Measurements from ENCODE around the gene ASB14. TPM values are rescaled to one million over a fixed set of nuclear protein-coding genes. Genes with fewer than 3 reads are reported as not detected.
"Not testable (repeated sequence)": the region's sequence is repeated elsewhere in the genome, so short reads cannot be mapped to it uniquely, and the experiment has no call there.

ASB14 gene
- 2.2 TPM for polyA plus RNA-seq (2013)

- POLR2A ChIA-PET = no interaction called here
- CTCF ChIA-PET = interaction anchor here (0.5 to 1.5 kb wide), 3 partner anchors 12 to 143 kb away, joined by 3 to 4 read pairs (median 3); no protein-coding TSS in a partner anchor
- Histone ChIP-seq H3K36me3 (ENCODE audit: control insufficient read depth in 4 of 4, insufficient read depth in 4 of 4, low read length in 3 of 4) (no peaks in the 10 kb centered on the region), H3K4me3 (ENCODE audit: control insufficient read depth in 1 of 7, extremely low read depth in 1 of 7, insufficient read depth in 4 of 7, low read depth in 2 of 7, low read length in 6 of 7) (no peak within 1 kb of the TSS), H3K9me3 (ENCODE audit: control extremely low read depth in 1 of 5, control insufficient read depth in 4 of 5, insufficient read depth in 2 of 5, low read depth in 1 of 5, low read length in 4 of 5) (no peaks in the 10 kb centered on the region), H3K4me1 (ENCODE audit: control extremely low read depth in 1 of 4, control insufficient read depth in 4 of 4, insufficient read depth in 4 of 4, low read length in 3 of 4) (no peaks in the 10 kb centered on the region), H3K27me3 (replicated peaks in 2 of 5; ENCODE audit: control insufficient read depth in 4 of 5, insufficient read depth in 5 of 5, low read length in 4 of 5) (peaks cover 0 to 4% (median 0%) of the 10 kb centered on the region in 5 experiments), H3K27ac (ENCODE audit: insufficient read depth in 1 of 2, low read depth in 1 of 2, low read length in 2 of 2, poor library complexity in 1 of 2, severe bottlenecking in 2 of 2) (no peak within 1 kb of the TSS)
- 100% methylated on average over 1 of the region's 1 CpG for WGBS (ENCODE audit: insufficient coverage)
- DNase-seq = no peak
Observed at GRCh38 chr3:57292159-57292896, at the start of gene ASB14. Gene ASB14, minus strand, starts transcription at chr3:57292685. Its CDS starts 652 bp downstream, at chr3:57292033.

DNA sequence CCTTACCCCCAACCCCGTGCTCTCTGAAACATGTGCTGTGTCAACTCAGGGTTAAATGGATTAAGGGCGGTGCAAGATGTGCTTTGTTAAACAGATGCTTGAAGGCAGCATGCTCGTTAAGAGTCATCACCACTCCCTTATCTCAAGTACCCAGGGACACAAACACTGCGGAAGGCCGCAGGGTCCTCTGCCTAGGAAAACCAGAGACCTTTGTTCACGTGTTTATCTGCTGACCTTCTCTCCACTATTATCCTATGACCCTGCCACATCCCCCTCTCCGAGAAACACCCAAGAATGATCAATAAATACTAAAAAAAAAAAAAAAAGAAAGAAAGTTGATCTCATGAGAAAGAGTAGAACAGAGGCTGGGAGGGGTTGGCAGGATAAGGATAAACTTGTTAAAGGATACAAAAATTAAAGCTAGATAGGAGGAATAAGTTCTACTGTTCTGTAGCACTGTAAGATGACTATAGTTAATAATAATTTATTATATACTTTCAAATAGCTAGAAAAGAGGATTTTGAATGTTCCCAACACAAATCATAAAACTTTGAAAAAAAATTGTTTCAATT is 46.7 kb upstream of the ASB14 start:
- H3K27me3 ChIP-seq (replicated peaks in 2 of 5; ENCODE audit: control insufficient read depth in 4 of 5, insufficient read depth in 5 of 5, low read length in 4 of 5); H3K4me1 ChIP-seq (ENCODE audit: control extremely low read depth in 1 of 4, control insufficient read depth in 4 of 4, insufficient read depth in 4 of 4, low read length in 3 of 4); H3K4me3 ChIP-seq (ENCODE audit: control insufficient read depth in 1 of 7, extremely low read depth in 1 of 7, insufficient read depth in 4 of 7, low read depth in 2 of 7, low read length in 6 of 7); H3K9me3 ChIP-seq (ENCODE audit: control extremely low read depth in 1 of 5, control insufficient read depth in 4 of 5, insufficient read depth in 2 of 5, low read depth in 1 of 5, low read length in 4 of 5); H3K36me3 ChIP-seq (ENCODE audit: control insufficient read depth in 4 of 4, insufficient read depth in 4 of 4, low read length in 3 of 4); H3K27ac ChIP-seq (ENCODE audit: insufficient read depth in 1 of 2, low read depth in 1 of 2, low read length in 2 of 2, poor library complexity in 1 of 2, severe bottlenecking in 2 of 2); DNase-seq; CTCF ChIA-PET; POLR2A ChIA-PET: not testable (repeated sequence)
- WGBS (ENCODE audit: insufficient coverage) = no CpG with 5 or more reads among the region's 7 CpGs

- WGBS (ENCODE audit: insufficient coverage) = 94% methylated on average over 33 of the region's 40 CpGs
- H3K36me3 ChIP-seq (ENCODE audit: control insufficient read depth in 4 of 4, insufficient read depth in 4 of 4, low read length in 3 of 4); POLR2A ChIA-PET; H3K4me1 ChIP-seq (ENCODE audit: control extremely low read depth in 1 of 4, control insufficient read depth in 4 of 4, insufficient read depth in 4 of 4, low read length in 3 of 4); H3K9me3 ChIP-seq (ENCODE audit: control extremely low read depth in 1 of 5, control insufficient read depth in 4 of 5, insufficient read depth in 2 of 5, low read depth in 1 of 5, low read length in 4 of 5); H3K4me3 ChIP-seq (ENCODE audit: control insufficient read depth in 1 of 7, extremely low read depth in 1 of 7, insufficient read depth in 4 of 7, low read depth in 2 of 7, low read length in 6 of 7); CTCF ChIA-PET; H3K27me3 ChIP-seq (replicated peaks in 2 of 5; ENCODE audit: control insufficient read depth in 4 of 5, insufficient read depth in 5 of 5, low read length in 4 of 5); DNase-seq; H3K27ac ChIP-seq (ENCODE audit: insufficient read depth in 1 of 2, low read depth in 1 of 2, low read length in 2 of 2, poor library complexity in 1 of 2, severe bottlenecking in 2 of 2): not testable (repeated sequence)
Observed at GRCh38 chr3:57338272-57339070, 46.0 kb upstream of the ASB14 start.

DNA sequence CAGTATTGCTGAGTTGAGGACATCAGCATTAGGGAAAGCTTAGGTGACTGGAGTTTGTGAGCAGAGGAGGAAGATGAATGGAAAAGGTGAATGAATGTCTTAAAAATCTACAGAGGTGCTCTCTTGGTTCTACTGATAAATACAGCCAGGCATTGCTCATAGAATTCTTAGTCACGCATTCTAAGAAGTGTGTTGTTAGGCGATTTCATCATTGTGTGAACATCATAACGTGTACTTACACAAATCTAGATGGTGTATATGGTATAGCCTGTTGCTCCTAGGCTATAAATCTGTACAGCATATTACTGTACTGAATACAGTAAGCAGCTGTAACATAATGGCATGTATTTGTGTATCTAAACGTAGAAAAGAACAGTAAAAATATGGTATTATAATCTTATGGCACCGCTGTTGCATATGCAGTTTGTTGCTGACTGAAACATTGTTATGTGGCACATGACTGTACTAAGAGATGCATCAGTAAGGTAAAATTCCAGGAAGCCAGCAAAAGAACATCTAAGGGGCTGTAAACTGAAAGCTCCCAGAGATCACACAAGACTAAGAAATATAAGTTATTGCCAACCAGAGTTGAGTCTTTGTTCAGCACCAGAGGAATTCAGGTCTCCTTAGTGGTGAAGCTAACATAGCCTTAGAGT is 42.9 kb upstream of the ASB14 start:
- Histone ChIP-seq H3K27ac (ENCODE audit: insufficient read depth in 1 of 2, low read depth in 1 of 2, low read length in 2 of 2, poor library complexity in 1 of 2, severe bottlenecking in 2 of 2) (no peak overlapping the region), H3K27me3 (replicated peaks in 2 of 5; ENCODE audit: control insufficient read depth in 4 of 5, insufficient read depth in 5 of 5, low read length in 4 of 5) (no peaks in the 10 kb centered on the region), H3K36me3 (ENCODE audit: control insufficient read depth in 4 of 4, insufficient read depth in 4 of 4, low read length in 3 of 4) (no peaks in the 10 kb centered on the region), H3K4me1 (ENCODE audit: control extremely low read depth in 1 of 4, control insufficient read depth in 4 of 4, insufficient read depth in 4 of 4, low read length in 3 of 4) (no peaks in the 10 kb centered on the region), H3K4me3 (ENCODE audit: control insufficient read depth in 1 of 7, extremely low read depth in 1 of 7, insufficient read depth in 4 of 7, low read depth in 2 of 7, low read length in 6 of 7) (no peak overlapping the region), H3K9me3 (ENCODE audit: control extremely low read depth in 1 of 5, control insufficient read depth in 4 of 5, insufficient read depth in 2 of 5, low read depth in 1 of 5, low read length in 4 of 5) (no peaks in the 10 kb centered on the region)
- CTCF ChIA-PET = interaction anchor here (1.5 to 1.6 kb wide), 2 partner anchors 22 to 43 kb away, joined by 3 to 4 read pairs; partner anchors contain the start of gene ASB14
- WGBS (ENCODE audit: insufficient coverage) = 97% methylated on average over 5 of the region's 5 CpGs
- DNase-seq = no peak
- POLR2A ChIA-PET = no interaction called here

GRCh38 chr3:57331078-57331610 is 38.7 kb upstream of the ASB14 start:
- WGBS (ENCODE audit: insufficient coverage) = 100% methylated on average over 1 of the region's 3 CpGs
- Histone ChIP-seq H3K27ac (ENCODE audit: insufficient read depth in 1 of 2, low read depth in 1 of 2, low read length in 2 of 2, poor library complexity in 1 of 2, severe bottlenecking in 2 of 2) (no peak overlapping the region), H3K27me3 (replicated peaks in 2 of 5; ENCODE audit: control insufficient read depth in 4 of 5, insufficient read depth in 5 of 5, low read length in 4 of 5) (no peaks in the 10 kb centered on the region), H3K36me3 (ENCODE audit: control insufficient read depth in 4 of 4, insufficient read depth in 4 of 4, low read length in 3 of 4) (no peaks in the 10 kb centered on the region), H3K4me3 (ENCODE audit: control insufficient read depth in 1 of 7, extremely low read depth in 1 of 7, insufficient read depth in 4 of 7, low read depth in 2 of 7, low read length in 6 of 7) (no peak overlapping the region), H3K4me1 (ENCODE audit: control extremely low read depth in 1 of 4, control insufficient read depth in 4 of 4, insufficient read depth in 4 of 4, low read length in 3 of 4) (no peaks in the 10 kb centered on the region), H3K9me3 (ENCODE audit: control extremely low read depth in 1 of 5, control insufficient read depth in 4 of 5, insufficient read depth in 2 of 5, low read depth in 1 of 5, low read length in 4 of 5) (no peaks in the 10 kb centered on the region)
- POLR2A ChIA-PET = no interaction called here
- CTCF ChIA-PET = no interaction called here
- no peak for DNase-seq

DNA sequence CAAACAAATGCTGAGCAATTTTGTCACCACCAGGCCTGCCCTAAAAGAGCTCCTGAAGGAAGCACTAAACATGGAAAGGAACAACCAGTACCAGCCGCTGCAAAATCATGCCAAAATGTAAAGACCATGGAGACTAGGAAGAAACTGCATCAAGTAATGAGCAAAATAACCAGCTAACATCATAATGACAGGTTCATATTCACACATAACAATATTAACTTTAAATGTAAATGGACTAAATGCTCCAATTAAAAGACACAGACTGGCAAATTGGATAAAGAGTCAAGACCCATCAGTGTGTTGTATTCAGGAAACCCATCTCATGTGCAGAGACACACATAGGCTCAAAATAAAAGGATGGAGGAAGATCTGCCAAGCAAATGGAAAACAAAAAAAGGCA is 34.0 kb upstream of the ASB14 start:
- CTCF ChIA-PET; H3K27ac ChIP-seq (ENCODE audit: insufficient read depth in 1 of 2, low read depth in 1 of 2, low read length in 2 of 2, poor library complexity in 1 of 2, severe bottlenecking in 2 of 2); POLR2A ChIA-PET; H3K36me3 ChIP-seq (ENCODE audit: control insufficient read depth in 4 of 4, insufficient read depth in 4 of 4, low read length in 3 of 4); H3K9me3 ChIP-seq (ENCODE audit: control extremely low read depth in 1 of 5, control insufficient read depth in 4 of 5, insufficient read depth in 2 of 5, low read depth in 1 of 5, low read length in 4 of 5); H3K4me1 ChIP-seq (ENCODE audit: control extremely low read depth in 1 of 4, control insufficient read depth in 4 of 4, insufficient read depth in 4 of 4, low read length in 3 of 4); H3K27me3 ChIP-seq (replicated peaks in 2 of 5; ENCODE audit: control insufficient read depth in 4 of 5, insufficient read depth in 5 of 5, low read length in 4 of 5); DNase-seq; H3K4me3 ChIP-seq (ENCODE audit: control insufficient read depth in 1 of 7, extremely low read depth in 1 of 7, insufficient read depth in 4 of 7, low read depth in 2 of 7, low read length in 6 of 7): not testable (repeated sequence)
- WGBS (ENCODE audit: insufficient coverage) = no CpG with 5 or more reads among the region's 1 CpG
